Panc1 (cell line): ENCODE data around the gene ZCCHC17.

ENCODE experiments used
- POLR2AphosphoS5 ChIP-seq: IDR thresholded peaks from 2 replicates; pipeline ENCODE4 v1.6.1; 2012; ENCODE audit warnings: mild to moderate bottlenecking, low read depth, low read length, moderate library complexity
- SIN3A ChIP-seq: IDR thresholded peaks from 2 replicates; pipeline ENCODE4 v1.6.1; 2012; ENCODE audit warnings: low read depth, mild to moderate bottlenecking, low read length, moderate library complexity, borderline replicate concordance; ENCODE audit not compliant: insufficient read depth
- TCF7L2 ChIP-seq: IDR thresholded peaks from 2 replicates; pipeline ENCODE4 v1.6.1; 2011; ENCODE audit warnings: mild to moderate bottlenecking, low read depth, low read length, inconsistent platforms
- TF ChIP-seq, protein P1 (sequence below): fragments of 450-650 bp; IDR thresholded peaks from 2 replicates; pipeline ENCODE4 v1.5.1; 2017; ENCODE audit warnings: mild to moderate bottlenecking
- TF ChIP-seq, protein P2 (sequence below), 2 experiments: IDR thresholded peaks; 2 replicates each; pipeline ENCODE4 v1.6.1; 2011 to 2012; ENCODE audit warnings: low read depth in 2 of 2, control low read depth in 1 of 2, low read length in 1 of 2, mild to moderate bottlenecking in 1 of 2, moderate library complexity in 1 of 2; ENCODE audit not compliant: insufficient read depth in 1 of 2

DNA sequence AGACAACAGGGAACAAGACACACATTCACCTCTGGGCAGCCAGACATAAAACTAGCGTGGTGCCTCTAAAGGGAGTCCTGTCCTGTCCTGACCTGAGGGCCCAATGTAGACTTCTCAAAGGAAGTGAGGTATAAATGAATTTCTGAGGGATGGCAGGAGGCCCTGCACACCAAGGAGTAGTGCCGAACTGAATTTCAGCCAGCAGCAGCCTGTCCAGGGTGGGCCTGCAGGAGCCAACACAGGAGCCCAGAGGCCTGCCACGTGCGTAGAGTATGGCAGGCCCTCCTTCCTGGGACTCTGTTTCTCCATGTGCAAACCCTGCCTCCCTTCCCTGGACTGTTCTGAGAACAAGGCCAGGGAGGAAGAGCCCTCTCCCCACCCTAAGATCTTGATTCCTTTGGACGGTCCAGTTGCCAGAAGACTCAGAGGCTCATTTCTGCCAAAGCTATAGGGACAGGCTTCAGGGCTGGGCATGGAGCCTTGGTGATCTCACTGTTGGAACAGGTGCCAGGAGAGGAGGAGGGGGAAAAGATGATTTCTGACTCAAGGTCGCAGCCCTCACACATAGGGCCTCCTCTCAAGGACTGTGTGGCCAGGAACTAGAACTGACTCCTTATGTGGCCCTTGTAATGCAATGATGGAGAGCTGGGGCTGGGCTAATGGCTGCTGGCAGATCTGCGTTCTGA, 77.8 kb downstream of the ZCCHC17 start:
- TF ChIP-seq, protein P1, sequence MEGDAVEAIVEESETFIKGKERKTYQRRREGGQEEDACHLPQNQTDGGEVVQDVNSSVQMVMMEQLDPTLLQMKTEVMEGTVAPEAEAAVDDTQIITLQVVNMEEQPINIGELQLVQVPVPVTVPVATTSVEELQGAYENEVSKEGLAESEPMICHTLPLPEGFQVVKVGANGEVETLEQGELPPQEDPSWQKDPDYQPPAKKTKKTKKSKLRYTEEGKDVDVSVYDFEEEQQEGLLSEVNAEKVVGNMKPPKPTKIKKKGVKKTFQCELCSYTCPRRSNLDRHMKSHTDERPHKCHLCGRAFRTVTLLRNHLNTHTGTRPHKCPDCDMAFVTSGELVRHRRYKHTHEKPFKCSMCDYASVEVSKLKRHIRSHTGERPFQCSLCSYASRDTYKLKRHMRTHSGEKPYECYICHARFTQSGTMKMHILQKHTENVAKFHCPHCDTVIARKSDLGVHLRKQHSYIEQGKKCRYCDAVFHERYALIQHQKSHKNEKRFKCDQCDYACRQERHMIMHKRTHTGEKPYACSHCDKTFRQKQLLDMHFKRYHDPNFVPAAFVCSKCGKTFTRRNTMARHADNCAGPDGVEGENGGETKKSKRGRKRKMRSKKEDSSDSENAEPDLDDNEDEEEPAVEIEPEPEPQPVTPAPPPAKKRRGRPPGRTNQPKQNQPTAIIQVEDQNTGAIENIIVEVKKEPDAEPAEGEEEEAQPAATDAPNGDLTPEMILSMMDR = no peak
- no peak for TF ChIP-seq POLR2AphosphoS5
- TF ChIP-seq, protein P2, sequence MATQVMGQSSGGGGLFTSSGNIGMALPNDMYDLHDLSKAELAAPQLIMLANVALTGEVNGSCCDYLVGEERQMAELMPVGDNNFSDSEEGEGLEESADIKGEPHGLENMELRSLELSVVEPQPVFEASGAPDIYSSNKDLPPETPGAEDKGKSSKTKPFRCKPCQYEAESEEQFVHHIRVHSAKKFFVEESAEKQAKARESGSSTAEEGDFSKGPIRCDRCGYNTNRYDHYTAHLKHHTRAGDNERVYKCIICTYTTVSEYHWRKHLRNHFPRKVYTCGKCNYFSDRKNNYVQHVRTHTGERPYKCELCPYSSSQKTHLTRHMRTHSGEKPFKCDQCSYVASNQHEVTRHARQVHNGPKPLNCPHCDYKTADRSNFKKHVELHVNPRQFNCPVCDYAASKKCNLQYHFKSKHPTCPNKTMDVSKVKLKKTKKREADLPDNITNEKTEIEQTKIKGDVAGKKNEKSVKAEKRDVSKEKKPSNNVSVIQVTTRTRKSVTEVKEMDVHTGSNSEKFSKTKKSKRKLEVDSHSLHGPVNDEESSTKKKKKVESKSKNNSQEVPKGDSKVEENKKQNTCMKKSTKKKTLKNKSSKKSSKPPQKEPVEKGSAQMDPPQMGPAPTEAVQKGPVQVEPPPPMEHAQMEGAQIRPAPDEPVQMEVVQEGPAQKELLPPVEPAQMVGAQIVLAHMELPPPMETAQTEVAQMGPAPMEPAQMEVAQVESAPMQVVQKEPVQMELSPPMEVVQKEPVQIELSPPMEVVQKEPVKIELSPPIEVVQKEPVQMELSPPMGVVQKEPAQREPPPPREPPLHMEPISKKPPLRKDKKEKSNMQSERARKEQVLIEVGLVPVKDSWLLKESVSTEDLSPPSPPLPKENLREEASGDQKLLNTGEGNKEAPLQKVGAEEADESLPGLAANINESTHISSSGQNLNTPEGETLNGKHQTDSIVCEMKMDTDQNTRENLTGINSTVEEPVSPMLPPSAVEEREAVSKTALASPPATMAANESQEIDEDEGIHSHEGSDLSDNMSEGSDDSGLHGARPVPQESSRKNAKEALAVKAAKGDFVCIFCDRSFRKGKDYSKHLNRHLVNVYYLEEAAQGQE (IDR thresholded peaks at IDR 0.05; ENCODE audit: insufficient read depth in 1 of 2, low read depth in 2 of 2, low read length in 1 of 2) = no peak
- TF ChIP-seq SIN3A = no peak
- TF ChIP-seq TCF7L2 = no peak
